OCI-LY3 (cell line): Measurements from ENCODE around the gene SRCAP.

Source experiments
- H2AFZ ChIP-seq: fragments of 200-600, 300-600 bp; shearing (Covaris generic); 2 replicates; pipeline ENCODE4 v1.6.0; 2014; ENCODE audit warnings: antibody characterized with exemption, low read depth, low read length
- H3K27ac ChIP-seq: fragments of 200-600, 300-600 bp; sonication (generic); 2 replicates; pipeline ENCODE4 v1.5.1; 2014; ENCODE audit warnings: mild to moderate bottlenecking, low read length, moderate library complexity, mixed read lengths
- H3K27me3 ChIP-seq: fragments of 200-600, 300-600 bp; sonication (generic); 2 replicates; pipeline ENCODE4 v1.6.1; 2014; ENCODE audit warnings: low read depth, low read length, mixed read lengths
- H3K36me3 ChIP-seq: fragments of 200-600, 300-600 bp; sonication (generic); replicated peaks from 2 replicates; pipeline ENCODE3; 2014; ENCODE audit warnings: low read depth, low read length, mixed read lengths
- H3K4me1 ChIP-seq: fragments of 300-600, 200-600 bp; sonication (generic); 2 replicates; pipeline ENCODE4 v1.6.1; 2014; ENCODE audit warnings: low read length, mixed read lengths
- H3K4me2 ChIP-seq: fragments of 200-600, 300-600 bp; sonication (generic); 2 replicates; pipeline ENCODE4 v1.6.1; 2014; ENCODE audit warnings: low read length, mixed read lengths
- H3K4me3 ChIP-seq: fragments of 300-600, 200-600 bp; sonication (generic); 2 replicates; pipeline ENCODE4 v1.5.1; 2014; ENCODE audit warnings: antibody characterized with exemption, mild to moderate bottlenecking, low read length, moderate library complexity
- H3K79me2 ChIP-seq: fragments of 300-600, 200-600 bp; shearing (Covaris generic); 2 replicates; pipeline ENCODE4 v1.6.1; 2014; ENCODE audit warnings: mild to moderate bottlenecking, low read length, mixed read lengths
- H3K9ac ChIP-seq: fragments of 300-600, 200-600 bp; shearing (Covaris generic); 2 replicates; pipeline ENCODE4 v1.6.0; 2014; ENCODE audit warnings: mild to moderate bottlenecking, low read length, moderate library complexity
- H3K9me3 ChIP-seq: fragments of 200-600, 300-600 bp; shearing (Covaris generic); 2 replicates; pipeline ENCODE4 v1.6.1; 2014; ENCODE audit warnings: low read length, mixed read lengths; ENCODE audit not compliant: insufficient read depth
- H4K20me1 ChIP-seq: fragments of 200-600, 300-600 bp; sonication (generic); 2 replicates; pipeline ENCODE4 v1.6.1; 2016; ENCODE audit warnings: low read length, mixed read lengths; ENCODE audit not compliant: insufficient read depth
- CTCF ChIP-seq: fragments of 200-600, 300-600 bp; sonication (generic); IDR thresholded peaks from 2 replicates; pipeline ENCODE4 v1.5.1; 2014; ENCODE audit warnings: antibody characterized with exemption, low read length, low read depth
- EZH2phosphoT487 ChIP-seq: fragments of 200-600 bp; shearing (Covaris generic); IDR thresholded peaks from 2 replicates; pipeline ENCODE4 v1.6.1; 2018; ENCODE audit warnings: antibody characterized with exemption, mixed run types, low read depth

SRCAP gene

GRCh38 chr16:30651124-30652004 is 47.6 kb upstream of the SRCAP start:
- Histone ChIP-seq H3K79me2 (peaks cover 22% of the 10 kb centered on the region), H3K4me3 (peak overlapping the region; percentile 96), H3K4me2 (peak overlapping the region; percentile 95), H3K9me3 (no peaks in the 10 kb centered on the region), H3K9ac (peak overlapping the region; percentile 99), H3K27ac (peak overlapping the region; percentile 91), H2AFZ (peak overlapping the region; percentile 51), H4K20me1 (no peaks in the 10 kb centered on the region), H3K4me1 (peaks cover 23% of the 10 kb centered on the region), H3K36me3 (peaks cover 25% of the 10 kb centered on the region), H3K27me3 (no peaks in the 10 kb centered on the region)
- TF ChIP-seq CTCF (peak; percentile 72), EZH2phosphoT487 (no peak)

GRCh38 chr16:30652005-30652296 is 47.0 kb upstream of the SRCAP start:
- H3K9ac ChIP-seq: peak overlapping the region; percentile 99
- peaks cover 26% of the 10 kb centered on the region for H3K4me1 ChIP-seq
- peak overlapping the region; percentile 91 for H3K27ac ChIP-seq
- H3K4me3 ChIP-seq: peak overlapping the region; percentile 96
- H4K20me1 ChIP-seq: no peaks in the 10 kb centered on the region
- H3K27me3 ChIP-seq: no peaks in the 10 kb centered on the region
- peaks cover 22% of the 10 kb centered on the region for H3K79me2 ChIP-seq
- H3K9me3 ChIP-seq: no peaks in the 10 kb centered on the region
- peak overlapping the region; percentile 95 for H3K4me2 ChIP-seq
- no peak for TF ChIP-seq CTCF
- no peak for TF ChIP-seq EZH2phosphoT487
- no peak overlapping the region for H2AFZ ChIP-seq
- peaks cover 25% of the 10 kb centered on the region for H3K36me3 ChIP-seq

DNA sequence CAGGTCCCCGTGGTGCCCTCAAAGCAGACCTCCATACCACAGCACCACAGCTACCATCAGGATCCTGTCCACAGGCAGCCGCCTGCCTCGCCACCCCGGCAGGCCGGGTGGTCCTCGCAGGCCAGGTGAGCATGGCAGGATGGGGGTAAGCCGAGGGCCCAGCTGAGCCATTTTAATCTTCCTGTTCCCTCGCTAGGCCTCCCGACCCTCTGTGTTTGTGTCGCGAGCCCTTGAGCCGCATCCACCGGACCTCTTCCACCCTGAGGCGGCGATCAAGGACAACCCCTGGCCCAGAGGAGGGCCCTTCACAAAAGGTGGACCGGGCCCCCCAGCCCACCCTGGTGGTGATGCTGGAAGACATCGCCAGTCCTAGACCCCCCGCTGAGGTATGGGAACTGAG is 46.3 kb upstream of the SRCAP start:
- peaks cover 32% of the 10 kb centered on the region for H3K4me1 ChIP-seq
- peak overlapping the region; percentile 99; the same call in 1 of the 2 replicates for H3K9ac ChIP-seq
- TF ChIP-seq CTCF (no peak), EZH2phosphoT487 (no peak)
- peak overlapping the region; percentile 91 for H3K27ac ChIP-seq
- no peaks in the 10 kb centered on the region for H4K20me1 ChIP-seq
- no peaks in the 10 kb centered on the region for H3K9me3 ChIP-seq
- H3K4me2 ChIP-seq: peak overlapping the region; percentile 95
- H3K79me2 ChIP-seq: peaks cover 22% of the 10 kb centered on the region
- no peak overlapping the region for H2AFZ ChIP-seq
- H3K27me3 ChIP-seq: no peaks in the 10 kb centered on the region
- H3K36me3 ChIP-seq: peaks cover 25% of the 10 kb centered on the region
- H3K4me3 ChIP-seq: peak overlapping the region; percentile 96

- Histone ChIP-seq H3K4me1 (peaks cover 27% of the 10 kb centered on the region), H4K20me1 (no peaks in the 10 kb centered on the region), H3K4me3 (no peak overlapping the region), H3K79me2 (peaks cover 29% of the 10 kb centered on the region), H3K9me3 (no peaks in the 10 kb centered on the region), H2AFZ (no peak overlapping the region), H3K9ac (no peak overlapping the region), H3K27me3 (no peaks in the 10 kb centered on the region), H3K27ac (no peak overlapping the region), H3K36me3 (peaks cover 25% of the 10 kb centered on the region), H3K4me2 (no peak overlapping the region)
- TF ChIP-seq EZH2phosphoT487: no peak
- no peak for TF ChIP-seq CTCF
Measured at GRCh38 chr16:30654856-30655255, 44.1 kb upstream of the SRCAP start.
